Measurements from ENCODE around the gene ETFDH. TPM values are rescaled to one million over a fixed set of nuclear protein-coding genes. Genes with fewer than 3 reads are reported as not detected.
A peak's percentile ranks its signal among the peaks of the same experiment; 100 is the strongest.

ETFDH gene
- total and polyA plus RNA-seq, 2 experiments from 2014 or later = 11.4 to 17.7 TPM

DNA sequence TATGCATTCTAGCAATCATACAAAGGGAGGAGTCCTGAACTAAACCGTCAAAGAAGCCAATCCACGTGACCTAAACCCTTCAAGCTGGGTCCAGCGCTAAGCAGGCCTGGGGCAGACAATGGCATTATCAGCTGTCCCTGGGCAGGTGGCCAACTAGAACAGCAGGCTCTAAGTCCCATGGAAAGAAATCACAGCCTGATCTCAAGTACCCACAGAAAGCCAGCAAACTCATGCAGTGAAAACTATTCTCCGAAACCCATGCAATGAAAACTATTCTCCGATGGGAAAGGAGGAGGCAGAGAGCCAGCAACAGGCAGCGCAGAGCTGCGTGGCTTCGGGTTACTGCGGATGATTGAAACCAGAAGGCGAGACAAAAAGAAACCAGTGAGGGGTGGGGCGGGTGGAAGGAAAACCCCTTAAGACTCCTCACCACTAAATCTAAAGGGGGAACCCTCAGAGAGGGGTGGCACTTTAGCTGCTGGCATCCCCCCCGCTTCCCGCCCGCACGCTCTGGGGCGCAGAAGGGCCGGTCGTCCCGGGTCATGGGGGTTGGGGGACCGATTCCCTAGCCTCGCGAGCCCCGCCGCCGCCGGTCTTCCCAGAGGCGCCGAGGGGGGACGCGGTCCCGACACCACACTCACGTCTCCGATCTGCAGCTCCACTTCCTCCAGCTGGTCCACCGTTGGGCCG lies 976 bp upstream of the ETFDH start:
- Histone ChIP-seq H3K9me2 (ENCODE audit: insufficient read depth) (no peaks in the 10 kb centered on the region), H3K4me3 (peak overlapping the region; percentile 76), H3F3A (replicated peaks; ENCODE audit: low read depth) (peaks cover 5% of the 10 kb centered on the region; the same call in 1 of the 2 replicates), H3K4me2 (peak overlapping the region; percentile 76), H3K4me1 (ENCODE audit: insufficient read depth) (0 out of 2 replicates have a peak, but pooled peaks cover 5% of the 10 kb centered on the region), H3K36me3 (ENCODE audit: insufficient read depth) (peaks cover 5% of the 10 kb centered on the region; the same call in 1 of the 2 replicates), H3K79me2 (replicated peaks; ENCODE audit: insufficient read depth) (peaks cover 55% of the 10 kb centered on the region), H4K20me1 (replicated peaks; ENCODE audit: insufficient read depth) (no peaks in the 10 kb centered on the region; the same call in 1 of the 2 replicates), H3K27me3 (ENCODE audit: insufficient read depth) (no peaks in the 10 kb centered on the region), H3K27ac (ENCODE audit: low read depth) (peak overlapping the region; percentile 84), H2AFZ (peak overlapping the region; percentile 56)
- peak; percentile 45 for ATAC-seq
- peaks cover 14% of the 10 kb centered on the region; the same call in 2 of the 3 replicates for H3K4me1 Mint-ChIP-seq
- H3K27me3 Mint-ChIP-seq (ENCODE audit: insufficient read depth, low read depth, poor library complexity) = peaks cover 12% of the 10 kb centered on the region
- no peaks in the 10 kb centered on the region; the same call in 2 of the 3 replicates for H3K9me3 Mint-ChIP-seq
- TF ChIP-seq CREB1 (CRISPR knock-in tag; IDR thresholded peaks at IDR 0.05; ENCODE audit: low read depth) (no peak), NANOG (IDR thresholded peaks at IDR 0.05; ENCODE audit: borderline replicate concordance) (no peak), ZNF114 (CRISPR knock-in tag; IDR thresholded peaks at IDR 0.05) (no peak), CTCF (conservative IDR thresholded peaks at IDR 0.05; ENCODE audit: low read depth in 2 of 2) (no peak), STAT1 (IDR thresholded peaks at IDR 0.05; ENCODE audit: unreplicated experiment) (no peak), JUNB (IDR thresholded peaks at IDR 0.05; ENCODE audit: unreplicated experiment) (no peak), EZH2phosphoT487 (IDR thresholded peaks at IDR 0.05; ENCODE audit: unreplicated experiment) (no peak), ZNF462 (CRISPR knock-in tag; IDR thresholded peaks at IDR 0.05) (no peak), ETS1 (IDR thresholded peaks at IDR 0.05) (no peak), POLR2AphosphoS5 (IDR thresholded peaks at IDR 0.05; ENCODE audit: low read depth) (no peak), ZNF331 (CRISPR knock-in tag; IDR thresholded peaks at IDR 0.05; ENCODE audit: low read depth) (no peak), EZH2 (IDR thresholded peaks at IDR 0.05; ENCODE audit: low read depth, unreplicated experiment) (no peak)
- TF ChIP-seq, protein P1, sequence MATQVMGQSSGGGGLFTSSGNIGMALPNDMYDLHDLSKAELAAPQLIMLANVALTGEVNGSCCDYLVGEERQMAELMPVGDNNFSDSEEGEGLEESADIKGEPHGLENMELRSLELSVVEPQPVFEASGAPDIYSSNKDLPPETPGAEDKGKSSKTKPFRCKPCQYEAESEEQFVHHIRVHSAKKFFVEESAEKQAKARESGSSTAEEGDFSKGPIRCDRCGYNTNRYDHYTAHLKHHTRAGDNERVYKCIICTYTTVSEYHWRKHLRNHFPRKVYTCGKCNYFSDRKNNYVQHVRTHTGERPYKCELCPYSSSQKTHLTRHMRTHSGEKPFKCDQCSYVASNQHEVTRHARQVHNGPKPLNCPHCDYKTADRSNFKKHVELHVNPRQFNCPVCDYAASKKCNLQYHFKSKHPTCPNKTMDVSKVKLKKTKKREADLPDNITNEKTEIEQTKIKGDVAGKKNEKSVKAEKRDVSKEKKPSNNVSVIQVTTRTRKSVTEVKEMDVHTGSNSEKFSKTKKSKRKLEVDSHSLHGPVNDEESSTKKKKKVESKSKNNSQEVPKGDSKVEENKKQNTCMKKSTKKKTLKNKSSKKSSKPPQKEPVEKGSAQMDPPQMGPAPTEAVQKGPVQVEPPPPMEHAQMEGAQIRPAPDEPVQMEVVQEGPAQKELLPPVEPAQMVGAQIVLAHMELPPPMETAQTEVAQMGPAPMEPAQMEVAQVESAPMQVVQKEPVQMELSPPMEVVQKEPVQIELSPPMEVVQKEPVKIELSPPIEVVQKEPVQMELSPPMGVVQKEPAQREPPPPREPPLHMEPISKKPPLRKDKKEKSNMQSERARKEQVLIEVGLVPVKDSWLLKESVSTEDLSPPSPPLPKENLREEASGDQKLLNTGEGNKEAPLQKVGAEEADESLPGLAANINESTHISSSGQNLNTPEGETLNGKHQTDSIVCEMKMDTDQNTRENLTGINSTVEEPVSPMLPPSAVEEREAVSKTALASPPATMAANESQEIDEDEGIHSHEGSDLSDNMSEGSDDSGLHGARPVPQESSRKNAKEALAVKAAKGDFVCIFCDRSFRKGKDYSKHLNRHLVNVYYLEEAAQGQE (IDR thresholded peaks at IDR 0.05; ENCODE audit: unreplicated experiment) = no peak
- H3K36me3 Mint-ChIP-seq (ENCODE audit: low read depth) = peaks cover 14% of the 10 kb centered on the region
- peak overlapping the region; percentile 98 for H3K27ac Mint-ChIP-seq
- DNase-seq (ENCODE audit: low spot score) = peak; percentile 78
- peak overlapping the region; percentile 98 for H3K4me3 Mint-ChIP-seq

All from GM23338 (cell line).